ENCODE data around the gene HSPBP1.

- TF ChIP-seq SMAD1 (CRISPR knock-in tag; IDR thresholded peaks at IDR 0.05; ENCODE audit: borderline replicate concordance, low read depth) (no peak), JUND (CRISPR knock-in tag; IDR thresholded peaks at IDR 0.05) (no peak), SOX6 (IDR thresholded peaks at IDR 0.05) (no peak), SOX6 (CRISPR knock-in tag; IDR thresholded peaks at IDR 0.05) (no peak), PBX3 (CRISPR knock-in tag; IDR thresholded peaks at IDR 0.05; ENCODE audit: borderline replicate concordance) (no peak), CTCF (CRISPR knock-in tag; IDR thresholded peaks at IDR 0.05) (no peak), PCBP1 (IDR thresholded peaks at IDR 0.05; ENCODE audit: borderline replicate concordance, low read depth, low read length) (no peak), PATZ1 (CRISPR knock-in tag; IDR thresholded peaks at IDR 0.05) (no peak), ATF6 (CRISPR knock-in tag; conservative IDR thresholded peaks at IDR 0.05) (no peak), ZNF724P (CRISPR knock-in tag; IDR thresholded peaks at IDR 0.05; ENCODE audit: borderline replicate concordance) (no peak)
- TF ChIP-seq, protein P1, sequence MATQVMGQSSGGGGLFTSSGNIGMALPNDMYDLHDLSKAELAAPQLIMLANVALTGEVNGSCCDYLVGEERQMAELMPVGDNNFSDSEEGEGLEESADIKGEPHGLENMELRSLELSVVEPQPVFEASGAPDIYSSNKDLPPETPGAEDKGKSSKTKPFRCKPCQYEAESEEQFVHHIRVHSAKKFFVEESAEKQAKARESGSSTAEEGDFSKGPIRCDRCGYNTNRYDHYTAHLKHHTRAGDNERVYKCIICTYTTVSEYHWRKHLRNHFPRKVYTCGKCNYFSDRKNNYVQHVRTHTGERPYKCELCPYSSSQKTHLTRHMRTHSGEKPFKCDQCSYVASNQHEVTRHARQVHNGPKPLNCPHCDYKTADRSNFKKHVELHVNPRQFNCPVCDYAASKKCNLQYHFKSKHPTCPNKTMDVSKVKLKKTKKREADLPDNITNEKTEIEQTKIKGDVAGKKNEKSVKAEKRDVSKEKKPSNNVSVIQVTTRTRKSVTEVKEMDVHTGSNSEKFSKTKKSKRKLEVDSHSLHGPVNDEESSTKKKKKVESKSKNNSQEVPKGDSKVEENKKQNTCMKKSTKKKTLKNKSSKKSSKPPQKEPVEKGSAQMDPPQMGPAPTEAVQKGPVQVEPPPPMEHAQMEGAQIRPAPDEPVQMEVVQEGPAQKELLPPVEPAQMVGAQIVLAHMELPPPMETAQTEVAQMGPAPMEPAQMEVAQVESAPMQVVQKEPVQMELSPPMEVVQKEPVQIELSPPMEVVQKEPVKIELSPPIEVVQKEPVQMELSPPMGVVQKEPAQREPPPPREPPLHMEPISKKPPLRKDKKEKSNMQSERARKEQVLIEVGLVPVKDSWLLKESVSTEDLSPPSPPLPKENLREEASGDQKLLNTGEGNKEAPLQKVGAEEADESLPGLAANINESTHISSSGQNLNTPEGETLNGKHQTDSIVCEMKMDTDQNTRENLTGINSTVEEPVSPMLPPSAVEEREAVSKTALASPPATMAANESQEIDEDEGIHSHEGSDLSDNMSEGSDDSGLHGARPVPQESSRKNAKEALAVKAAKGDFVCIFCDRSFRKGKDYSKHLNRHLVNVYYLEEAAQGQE (IDR thresholded peaks at IDR 0.05; ENCODE audit: borderline replicate concordance in 1 of 2, low read depth in 1 of 2, low read length in 2 of 2) = no peak
Measured at GRCh38 chr19:55255618-55256423, 24.1 kb downstream of the HSPBP1 start.

All from HepG2 (cell line).